A673 (cell line): ENCODE measurements around the gene STAB1. TPM values are rescaled to one million over a fixed set of nuclear protein-coding genes. Genes with fewer than 3 reads are reported as not detected.

Experiments
- BruUV-seq: library from RNA; stranded (reverse); fragments of 400-500 nt; replicated peaks from 2 replicates; lab custom pipeline; 2021; lab: Mats Ljungman, UMichigan
- CTCF ChIA-PET: fragments of 300-600 bp; sonication (Branson Sonifier 250); formaldehyde crosslinking; loops from one replicate; lab custom pipeline; 2022; ENCODE audit warnings: antibody characterized with exemption; lab: Charles Lee
- POLR2A ChIA-PET: fragments of 300-600 bp; sonication (Branson Sonifier 250); formaldehyde crosslinking; loops from one replicate; lab custom pipeline; 2022; ENCODE audit warnings: antibody characterized with exemption; ENCODE audit not compliant: low non-redundant PET; lab: Charles Lee
- DNase-seq: peaks from one replicate; pipeline ENCODE4 v3.0.0-alpha.2; 2015; ENCODE audit warnings: low spot score
- H3K27ac ChIP-seq: fragments of 200-600 bp; sonication (generic); 2 replicates; pipeline ENCODE4 v1.5.1; 2016; ENCODE audit warnings: mixed run types, low read depth, mild to moderate bottlenecking, mixed read lengths, antibody characterized with exemption, low read length; ENCODE audit not compliant: poor library complexity, severe bottlenecking
- H3K27me3 ChIP-seq: fragments of 200-600 bp; sonication (generic); replicated peaks from 2 replicates; pipeline ENCODE4 v1.6.1; 2017; ENCODE audit warnings: mixed run types, low read depth, mild to moderate bottlenecking, mixed read lengths, antibody characterized with exemption, low read length; ENCODE audit not compliant: insufficient read depth, poor library complexity
- H3K36me3 ChIP-seq: fragments of 200-600 bp; sonication (generic); 2 replicates; pipeline ENCODE4 v1.6.1; 2016; ENCODE audit warnings: mixed run types, mild to moderate bottlenecking, mixed read lengths, antibody characterized with exemption, low read length; ENCODE audit not compliant: insufficient read depth, poor library complexity, severe bottlenecking
- H3K4me1 ChIP-seq: fragments of 200-600 bp; sonication (generic); 2 replicates; pipeline ENCODE4 v1.6.1; 2017; ENCODE audit warnings: mixed run types, mild to moderate bottlenecking, mixed read lengths, antibody characterized with exemption, low read length; ENCODE audit not compliant: insufficient read depth, poor library complexity, severe bottlenecking
- H3K4me3 ChIP-seq: fragments of 200-600 bp; sonication (generic); 2 replicates; pipeline ENCODE4 v1.5.1; 2016; ENCODE audit warnings: low read depth, mixed run types, mild to moderate bottlenecking, mixed read lengths, low read length; ENCODE audit not compliant: poor library complexity, severe bottlenecking
- H3K9me3 ChIP-seq: fragments of 200-600 bp; sonication (generic); 2 replicates; pipeline ENCODE4 v1.6.1; 2016; ENCODE audit warnings: mixed run types, low read depth, mild to moderate bottlenecking, mixed read lengths, antibody characterized with exemption, low read length; ENCODE audit not compliant: poor library complexity, severe bottlenecking
- CTCF ChIP-seq: fragments of 300-800, 200-600 bp; sonication (generic); conservative IDR thresholded peaks from 2 replicates; pipeline ENCODE4 v1.5.1; 2017; ENCODE audit warnings: low read depth, mild to moderate bottlenecking, antibody characterized with exemption, low read length, moderate library complexity, mixed read lengths
- EZH2 ChIP-seq: fragments of 200-600 bp; sonication (generic); IDR thresholded peaks from 2 replicates; pipeline ENCODE4 v1.6.1; 2017; ENCODE audit warnings: borderline replicate concordance, low read depth, mild to moderate bottlenecking, mixed read lengths, antibody characterized with exemption, low read length; ENCODE audit not compliant: poor library complexity, severe bottlenecking
- intact Hi-C: fragments of 100-400 bp; cut with micrococcal nuclease; formaldehyde crosslinking; loops from one replicate; pipeline ENCODE4 v1.10.0; 2022; ENCODE audit not compliant: unreplicated experiment
- total RNA-seq: library from RNA; stranded (reverse); gene quantifications from 2 replicates; pipeline ENCODE4 v1.2.3, GENCODE V29; 2021

The STAB1 gene
- total RNA-seq, 1 experiment from 2014 or later, result 0.41 TPM

DNA sequence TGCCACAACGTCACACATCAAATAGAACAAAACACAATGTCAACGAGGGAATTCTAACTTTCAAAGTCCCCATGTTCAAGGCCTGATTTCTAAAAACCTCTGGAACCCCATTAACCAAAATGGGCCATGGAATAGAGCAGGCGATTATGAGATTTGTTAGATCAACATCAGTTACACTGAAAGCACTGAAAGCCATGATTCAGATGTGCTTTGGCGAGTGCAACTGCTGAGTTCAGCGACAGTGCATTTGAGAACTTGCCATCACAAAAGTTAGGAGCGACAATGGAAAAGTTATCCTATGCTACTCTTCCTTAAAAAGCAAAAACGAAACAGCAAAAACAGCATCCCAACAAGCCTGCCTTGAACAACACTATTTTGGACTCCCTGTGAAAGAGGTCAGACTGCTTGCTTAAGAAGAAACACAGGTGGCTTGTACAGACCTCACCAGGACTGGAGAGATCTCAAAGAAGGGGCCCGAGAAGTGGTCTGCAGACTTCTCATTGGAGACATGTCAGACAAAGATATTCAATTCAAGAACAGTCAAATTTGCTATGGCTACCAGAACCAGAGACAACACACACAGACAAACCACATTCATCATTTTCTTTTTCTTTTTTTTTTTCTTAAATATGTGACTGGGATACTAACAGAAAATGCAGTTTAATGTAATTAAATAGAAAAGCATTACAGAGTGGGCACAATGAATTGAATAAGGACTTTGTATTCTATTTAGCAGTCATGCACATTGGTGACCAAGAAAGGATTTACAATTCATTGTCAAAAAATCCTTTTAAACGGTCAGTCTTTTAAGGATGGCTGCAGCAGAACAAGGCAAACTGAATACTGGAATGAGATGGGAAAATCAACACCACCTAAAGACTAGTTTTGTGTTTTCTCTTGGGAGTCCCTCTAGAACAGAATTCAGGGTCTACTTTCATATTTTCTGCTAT is 62.1 kb downstream of the STAB1 start:
- BruUV-seq, result no TSS peak
- Histone ChIP-seq H3K4me3 (no peak overlapping the region), H3K9me3 (no peaks in the 10 kb centered on the region), H3K4me1 (no peaks in the 10 kb centered on the region), H3K36me3 (peaks cover 17% of the 10 kb centered on the region), H3K27ac (no peak overlapping the region), H3K27me3 (no peaks in the 10 kb centered on the region)
- TF ChIP-seq CTCF (no peak), EZH2 (no peak)
- DNase-seq, result no peak
- ChIA-PET CTCF (no interaction called here), POLR2A (no interaction called here)
- intact Hi-C loops, result no loop called here

DNA sequence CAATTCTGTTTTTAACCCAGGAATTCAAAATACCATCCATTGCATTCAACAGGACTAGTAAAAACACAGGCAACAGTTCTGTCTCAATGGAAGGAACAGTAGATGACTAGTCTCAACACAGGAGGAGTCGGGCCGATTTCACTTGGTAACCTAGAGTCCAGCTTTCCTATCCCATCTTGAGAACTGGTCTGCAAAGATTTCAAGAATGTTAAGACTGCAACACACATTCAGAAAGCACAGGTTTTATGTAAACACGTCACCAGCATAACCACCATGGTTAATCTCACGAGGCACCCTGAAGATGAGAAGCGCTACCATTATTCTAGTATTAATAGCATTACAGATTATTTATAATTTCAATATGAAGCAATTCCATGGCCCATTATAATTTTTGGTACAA is 63.3 kb downstream of the STAB1 start:
- POLR2A ChIA-PET, result no interaction called here
- intact Hi-C loops, result no loop called here
- TF ChIP-seq CTCF, result no peak
- TF ChIP-seq EZH2, result no peak
- no peak for DNase-seq
- Histone ChIP-seq H3K9me3 (no peaks in the 10 kb centered on the region), H3K27ac (no peak overlapping the region), H3K36me3 (peaks cover 17% of the 10 kb centered on the region), H3K4me3 (no peak overlapping the region), H3K27me3 (no peaks in the 10 kb centered on the region), H3K4me1 (no peaks in the 10 kb centered on the region)
- no TSS peak for BruUV-seq
- CTCF ChIA-PET, result no interaction called here

- H3K4me3 ChIP-seq, result no peak overlapping the region
- TF ChIP-seq CTCF (no peak), EZH2 (no peak)
- H3K27me3 ChIP-seq, result no peaks in the 10 kb centered on the region
- H3K27ac ChIP-seq, result no peak overlapping the region
- H3K4me1 ChIP-seq, result no peaks in the 10 kb centered on the region
- POLR2A ChIA-PET, result no interaction called here
- no peak for DNase-seq
- H3K36me3 ChIP-seq, result peaks cover 17% of the 10 kb centered on the region
- no TSS peak for BruUV-seq
- CTCF ChIA-PET, result no interaction called here
- intact Hi-C loops, result no loop called here
- no peaks in the 10 kb centered on the region for H3K9me3 ChIP-seq
Measured at GRCh38 chr3:52561028-52561747, 66.0 kb downstream of the STAB1 start.
